GM21528 (cell line): Measurements from ENCODE around the gene KITLG.
"Not testable (repeated sequence)": the region's sequence is repeated elsewhere in the genome, so short reads cannot be mapped to it uniquely, and the experiment has no call there.

Source experiments
- ATAC-seq: cut with Tn5 transposase; IDR thresholded peaks from one replicate; pipeline ENCODE4 v1.9.1; 2021; ENCODE audit warnings: mild to moderate bottlenecking, moderate library complexity; ENCODE audit not compliant: unreplicated experiment, low FRiP score

The KITLG gene

GRCh38 chr12:88501972-88502938, 78.0 kb downstream of the KITLG start:
- ATAC-seq = no peak

- no peak for ATAC-seq
Observed at GRCh38 chr12:88496891-88497371, 83.3 kb downstream of the KITLG start.

GRCh38 chr12:88496429-88496828, 83.8 kb downstream of the KITLG start:
- ATAC-seq = no peak

- ATAC-seq = no peak
Observed at GRCh38 chr12:88495031-88495430, 85.2 kb downstream of the KITLG start.

GRCh38 chr12:88494520-88494919, 85.8 kb downstream of the KITLG start:
- ATAC-seq = no peak

GRCh38 chr12:88493636-88494035, 86.6 kb downstream of the KITLG start:
- ATAC-seq = no peak

- no peak for ATAC-seq
Observed at GRCh38 chr12:88490425-88490824, 89.8 kb downstream of the KITLG start.

- ATAC-seq = no peak
Observed at GRCh38 chr12:88472775-88473174, 107.5 kb downstream of the KITLG start.

- ATAC-seq = no peak
Observed at GRCh38 chr12:88472248-88472647, 108.0 kb downstream of the KITLG start.

GRCh38 chr12:88471331-88472045, 108.8 kb downstream of the KITLG start:
- no peak for ATAC-seq

GRCh38 chr12:88469154-88469553, 111.1 kb downstream of the KITLG start:
- no peak for ATAC-seq

GRCh38 chr12:88468581-88468980, 111.7 kb downstream of the KITLG start:
- ATAC-seq = no peak

GRCh38 chr12:88466708-88467107, 113.6 kb downstream of the KITLG start:
- ATAC-seq = not testable (repeated sequence)

- no peak for ATAC-seq
Observed at GRCh38 chr12:88458327-88458726, 121.9 kb downstream of the KITLG start.

- no peak for ATAC-seq
Observed at GRCh38 chr12:88453323-88453722, 126.9 kb downstream of the KITLG start.

GRCh38 chr12:88451205-88451604, 129.1 kb downstream of the KITLG start:
- ATAC-seq = no peak

- ATAC-seq = no peak
Observed at GRCh38 chr12:88450136-88450535, 130.1 kb downstream of the KITLG start.

- no peak for ATAC-seq
Observed at GRCh38 chr12:88448337-88448915, 131.8 kb downstream of the KITLG start.

- no peak for ATAC-seq
Observed at GRCh38 chr12:88445705-88446394, 134.4 kb downstream of the KITLG start.

GRCh38 chr12:88444481-88444880, 135.8 kb downstream of the KITLG start:
- ATAC-seq = no peak
